RPMI7951 (cell line): ENCODE measurements around the gene C16orf96. TPM values are rescaled to one million over a fixed set of nuclear protein-coding genes. Genes with fewer than 3 reads are reported as not detected.

Source experiments
- DNase-seq: peaks from one replicate; pipeline ENCODE4 v3.0.0-alpha.2; 2012; ENCODE audit warnings: low read depth
- total RNA-seq: library from RNA; depleted of rRNA; stranded (reverse); fragments of >200 nt; shearing (Covaris generic); gene quantifications from 2 replicates; pipeline ENCODE4 v1.2.3, GENCODE V29; 2014

Gene C16orf96
- total RNA-seq, 1 experiment from 2014 or later, result not detected

GRCh38 chr16:4601036-4601863, 45.1 kb downstream of the C16orf96 start:
- DNase-seq, result no peak

- no peak for DNase-seq
Measured at GRCh38 chr16:4601864-4602186, 45.7 kb downstream of the C16orf96 start.

DNA sequence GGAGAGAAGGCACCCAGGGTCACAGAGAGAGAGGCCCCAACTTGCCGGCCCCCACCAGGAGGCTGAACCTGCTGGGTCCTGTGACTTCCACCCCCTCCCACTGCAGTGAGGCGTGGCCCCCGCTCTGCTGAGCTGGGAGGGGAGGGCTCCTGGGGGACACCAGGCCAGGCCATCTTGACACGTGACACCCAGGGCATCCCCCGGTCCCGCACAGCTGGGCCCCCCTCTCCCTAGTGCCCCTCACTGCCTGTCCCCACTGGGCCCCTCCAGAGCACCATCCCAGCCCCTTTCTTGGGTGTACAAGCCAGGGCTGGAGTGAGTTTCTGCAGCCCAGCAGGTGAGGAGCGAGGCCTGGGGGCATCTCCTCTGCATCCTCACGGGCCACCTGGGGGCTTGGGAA, 46.2 kb downstream of the C16orf96 start:
- no peak for DNase-seq

- DNase-seq, result no peak
Measured at GRCh38 chr16:4603624-4604170, 47.6 kb downstream of the C16orf96 start.

- no peak for DNase-seq
Measured at GRCh38 chr16:4604401-4604800, 48.3 kb downstream of the C16orf96 start.

- DNase-seq, result no peak
Measured at GRCh38 chr16:4606354-4606753, 50.2 kb downstream of the C16orf96 start.

GRCh38 chr16:4607841-4608703, 51.9 kb downstream of the C16orf96 start:
- no peak for DNase-seq

GRCh38 chr16:4608704-4608980, 52.5 kb downstream of the C16orf96 start:
- no peak for DNase-seq

DNA sequence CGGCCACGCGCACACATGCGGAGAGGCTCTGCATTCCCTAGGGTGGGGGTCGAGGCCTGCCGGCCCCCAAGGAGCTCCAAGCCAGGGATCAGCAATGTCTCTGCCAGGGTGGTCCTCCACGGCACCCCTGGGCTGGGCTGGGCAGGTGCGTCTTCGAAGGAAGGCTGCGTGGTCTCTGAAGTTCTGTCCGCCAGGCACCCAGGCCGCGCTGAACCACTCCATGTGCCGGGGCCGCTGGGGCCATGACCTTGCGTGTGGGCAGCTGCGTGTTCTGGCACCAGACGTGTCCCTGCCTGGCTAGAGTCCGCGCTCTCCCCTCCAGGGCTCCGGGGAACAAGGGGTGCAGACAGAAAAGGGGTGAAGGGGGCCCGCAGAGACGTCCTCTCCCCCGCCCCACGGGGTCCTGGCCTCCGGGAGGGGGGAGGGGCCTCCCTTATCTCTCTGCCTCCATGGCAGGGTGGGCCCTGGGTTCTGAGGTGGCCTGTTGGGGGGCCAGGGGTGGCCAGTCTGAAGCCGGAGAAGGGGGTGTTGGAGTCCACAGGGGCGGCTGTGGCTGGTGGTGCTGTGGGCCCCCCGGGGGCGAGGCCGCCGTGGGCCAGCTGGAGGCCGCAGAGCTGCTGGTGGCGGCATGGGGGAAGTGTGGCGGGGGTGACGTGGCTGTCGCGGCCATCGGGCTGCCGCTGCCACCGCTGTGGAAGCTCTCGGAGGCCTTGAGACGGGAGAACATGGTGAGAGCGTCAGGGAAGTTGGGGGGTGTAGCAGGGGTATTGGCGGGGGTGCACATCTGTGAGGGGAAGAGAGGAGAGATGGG, 53.3 kb downstream of the C16orf96 start:
- DNase-seq, result no peak

- DNase-seq, result no peak
Measured at GRCh38 chr16:4610011-4611005, 54.2 kb downstream of the C16orf96 start.

- DNase-seq, result no peak
Measured at GRCh38 chr16:4611337-4612021, 55.3 kb downstream of the C16orf96 start.

DNA sequence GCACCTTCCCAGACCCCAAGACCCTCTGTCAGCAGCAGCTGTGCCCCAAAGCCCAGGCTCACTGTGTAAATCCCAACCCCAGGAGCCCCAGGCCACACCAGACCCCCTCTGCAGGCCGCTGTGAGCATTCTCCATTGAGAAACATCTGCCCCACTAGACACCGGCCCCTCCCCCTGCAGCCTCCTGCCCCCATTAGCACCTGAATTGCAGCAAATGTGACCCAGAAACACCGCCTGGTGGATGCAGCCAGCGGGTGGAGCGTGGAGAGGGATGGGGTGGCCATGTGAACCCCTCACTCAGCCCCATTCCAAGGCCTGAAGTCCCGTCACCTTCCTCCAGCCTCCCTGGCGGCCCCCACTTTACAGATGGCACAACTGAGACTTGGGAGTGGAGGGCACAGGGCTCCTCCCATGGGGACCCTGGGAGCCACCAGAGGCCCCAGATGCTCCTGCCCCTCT, 56.4 kb downstream of the C16orf96 start:
- DNase-seq, result no peak

GRCh38 chr16:4612977-4613635, 57.0 kb downstream of the C16orf96 start:
- DNase-seq, result peak; percentile 7

DNA sequence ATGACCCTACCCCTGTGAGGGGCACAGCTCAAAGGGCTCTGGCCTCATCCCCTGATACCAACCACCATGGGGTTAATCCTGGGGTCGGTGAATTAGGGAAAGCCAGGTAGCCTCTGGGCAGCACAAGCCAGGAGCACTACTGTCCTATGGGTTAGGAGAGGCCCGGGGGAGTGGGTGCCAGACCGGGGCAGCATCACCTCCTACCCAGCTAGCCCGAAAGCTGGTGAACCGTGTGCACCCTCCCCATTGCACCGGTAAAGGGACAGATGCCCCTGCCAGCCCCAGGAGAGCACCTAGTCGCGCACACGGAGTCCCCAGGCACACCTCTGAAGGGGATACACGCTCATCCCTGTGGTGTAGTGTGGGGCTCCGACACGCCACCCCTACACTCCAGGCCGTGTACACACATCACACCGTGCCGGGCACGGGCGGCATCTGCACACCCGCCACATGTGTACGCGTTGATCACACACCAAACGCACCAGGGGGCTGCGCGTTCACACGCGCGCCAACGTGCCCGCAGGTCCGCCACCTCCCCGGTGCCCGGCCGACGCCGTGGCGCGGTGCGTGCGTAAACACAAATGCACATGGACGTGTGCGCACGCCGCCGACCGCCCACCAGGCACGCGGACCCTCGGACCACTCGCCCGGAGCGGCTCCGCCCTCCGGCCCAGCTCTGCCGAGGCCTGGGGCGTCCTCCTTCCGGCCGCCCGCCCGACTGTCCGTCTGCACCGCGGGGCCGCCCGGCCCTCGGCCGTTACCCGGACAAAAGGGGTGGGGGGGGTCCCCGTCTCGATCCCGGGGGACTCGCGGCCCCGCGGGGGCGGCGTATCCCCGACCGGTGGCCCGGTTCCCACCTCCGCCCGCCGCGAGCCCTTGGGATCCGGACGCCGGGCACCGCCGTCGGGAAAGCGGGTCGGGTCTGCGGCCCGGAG, 57.8 kb downstream of the C16orf96 start:
- DNase-seq, result peak; percentile 41

DNA sequence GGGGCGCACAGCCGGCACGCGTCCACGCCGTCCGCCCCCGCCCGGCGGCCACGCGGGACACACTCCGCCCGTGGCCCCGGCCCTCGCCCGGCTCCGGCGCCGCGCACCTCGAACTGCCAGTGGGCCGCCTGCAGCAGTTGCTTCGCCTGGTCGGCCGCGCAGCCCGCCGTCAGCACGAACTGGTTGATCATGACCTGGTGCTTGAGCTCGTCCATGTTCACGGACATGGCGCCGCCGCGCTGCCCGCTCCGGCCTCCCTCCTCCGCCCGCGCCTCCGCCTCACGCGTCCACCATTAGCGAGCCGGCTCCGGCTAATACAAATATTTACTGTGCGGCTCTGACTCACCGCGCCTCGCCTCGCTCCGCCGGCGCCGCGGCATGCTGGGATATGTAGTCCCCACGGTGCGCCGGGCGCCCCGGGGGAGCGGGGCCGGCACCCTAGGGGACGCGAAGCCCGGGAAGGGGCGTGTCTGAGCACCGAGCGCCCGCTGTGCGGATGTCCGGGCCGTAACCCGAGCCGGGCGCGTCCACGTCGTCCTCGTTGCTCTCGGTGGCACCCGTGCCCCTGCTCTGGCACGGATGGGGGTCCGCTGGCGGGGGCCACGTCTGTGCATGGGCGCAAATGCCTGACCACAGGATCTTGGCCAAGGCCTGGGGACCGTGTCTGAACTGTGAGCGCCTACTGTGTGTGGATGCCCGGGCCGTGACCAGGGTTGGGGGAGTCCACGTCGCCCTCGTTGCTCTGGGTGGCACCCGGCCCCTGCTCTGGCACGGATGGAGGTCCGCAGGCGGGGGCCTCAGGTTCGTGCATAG, 58.6 kb downstream of the C16orf96 start, which contains the start of gene UBALD1:
Gene UBALD1 (minus strand): TSS at position 318 of the 813 bp plus-strand sequence. CDS start 91 bp downstream, at position 227.
- DNase-seq, result peak; percentile 86

DNA sequence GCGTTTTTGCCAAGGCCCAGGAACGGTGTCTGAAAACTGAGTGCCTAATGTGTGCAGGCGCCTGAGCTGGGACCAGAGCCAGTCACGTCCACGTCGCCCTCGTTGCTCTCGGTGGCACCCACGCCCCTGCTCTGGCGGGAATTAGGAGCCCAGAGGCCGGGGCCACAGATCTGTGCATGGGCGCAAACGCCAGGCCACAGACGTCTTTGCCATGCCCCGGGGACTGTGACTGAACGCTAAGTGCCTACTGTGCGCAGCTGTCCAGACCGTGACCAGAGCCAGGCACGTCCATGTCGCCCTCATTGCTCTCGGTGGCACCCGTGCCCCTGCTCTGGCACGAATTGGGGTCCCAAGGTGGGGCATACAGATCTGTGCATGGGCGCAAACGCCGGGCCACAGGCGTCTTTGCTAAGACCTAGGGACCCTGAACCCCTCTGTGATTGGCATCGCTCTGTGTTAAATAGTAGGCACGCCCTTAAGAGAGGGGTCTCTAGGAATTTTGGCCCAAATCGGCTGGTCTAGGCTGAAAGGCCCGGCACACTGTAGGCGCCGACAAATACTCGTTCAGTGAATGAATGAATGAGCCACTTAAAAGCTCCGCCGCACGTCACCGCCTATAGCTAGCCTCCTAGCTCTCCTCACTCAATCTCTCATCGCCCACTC, 59.4 kb downstream of the C16orf96 start:
- DNase-seq, result no peak
